GM23338 (cell line): ENCODE measurements around the gene TNF. TPM values are rescaled to one million over a fixed set of nuclear protein-coding genes. Genes with fewer than 3 reads are reported as not detected.

Source experiments
- ATAC-seq: fragments of 200-7000 bp; cut with Tn5 transposase; 3 replicates; pipeline ENCODE4 v1.9.1; 2020
- DNase-seq: peaks from one replicate; pipeline ENCODE4 v3.0.0-alpha.2; 2015; ENCODE audit warnings: low spot score
- H2AFZ ChIP-seq: fragments of 200-600 bp; sonication (generic); 2 replicates; pipeline ENCODE4 v1.8.0; 2016; ENCODE audit warnings: antibody characterized with exemption, mild to moderate bottlenecking, moderate library complexity
- H3F3A ChIP-seq: fragments of 200-600 bp; sonication (generic); replicated peaks from 2 replicates; pipeline ENCODE4 v1.8.0; 2017; ENCODE audit warnings: antibody characterized with exemption, mixed run types, low read depth
- H3K27ac ChIP-seq: fragments of 200-600 bp; sonication (generic); 2 replicates; pipeline ENCODE4 v1.6.1; 2016; ENCODE audit warnings: low read depth
- H3K27me3 ChIP-seq: fragments of 200-600 bp; sonication (generic); 2 replicates; pipeline ENCODE4 v1.8.0; 2016; ENCODE audit warnings: mild to moderate bottlenecking, mixed run types, moderate library complexity; ENCODE audit not compliant: insufficient read depth
- H3K36me3 ChIP-seq: fragments of 200-600 bp; sonication (generic); 2 replicates; pipeline ENCODE4 v1.8.0; 2016; ENCODE audit warnings: mild to moderate bottlenecking; ENCODE audit not compliant: insufficient read depth
- H3K4me1 ChIP-seq: fragments of 200-600 bp; sonication (generic); 2 replicates; pipeline ENCODE4 v1.8.0; 2016; ENCODE audit warnings: mild to moderate bottlenecking, moderate library complexity; ENCODE audit not compliant: insufficient read depth
- H3K4me2 ChIP-seq: fragments of 200-600 bp; sonication (generic); 2 replicates; pipeline ENCODE4 v1.7.1; 2017; ENCODE audit warnings: mixed run types
- H3K4me3 ChIP-seq: fragments of 200-600 bp; sonication (generic); 2 replicates; pipeline ENCODE4 v1.6.1; 2016; ENCODE audit warnings: mixed run types
- H3K79me2 ChIP-seq: fragments of 200-600 bp; sonication (generic); replicated peaks from 2 replicates; pipeline ENCODE4 v1.8.0; 2017; ENCODE audit warnings: mild to moderate bottlenecking; ENCODE audit not compliant: insufficient read depth
- H3K9me2 ChIP-seq: fragments of 200-600 bp; sonication (generic); 2 replicates; pipeline ENCODE4 v1.8.0; 2017; ENCODE audit not compliant: insufficient read depth
- H4K20me1 ChIP-seq: fragments of 200-600 bp; sonication (generic); replicated peaks from 2 replicates; pipeline ENCODE4 v1.8.0; 2017; ENCODE audit warnings: mild to moderate bottlenecking; ENCODE audit not compliant: insufficient read depth
- H3K27ac Mint-ChIP-seq: 2 replicates; pipeline ENCODE4 v1.8.0; 2020; ENCODE audit warnings: inconsistent platforms, mild to moderate bottlenecking, moderate library complexity, mixed read lengths
- H3K27me3 Mint-ChIP-seq: 3 replicates; pipeline ENCODE4 v1.8.0; 2022; ENCODE audit warnings: low read depth, mild to moderate bottlenecking, moderate library complexity, mixed read lengths, inconsistent platforms; ENCODE audit not compliant: insufficient read depth, poor library complexity
- H3K36me3 Mint-ChIP-seq: 3 replicates; pipeline ENCODE4 v1.8.0; 2021; ENCODE audit warnings: low read depth, mild to moderate bottlenecking, inconsistent platforms, moderate library complexity, mixed read lengths
- H3K4me1 Mint-ChIP-seq: 3 replicates; pipeline ENCODE4 v1.8.0; 2020; ENCODE audit warnings: mild to moderate bottlenecking, inconsistent platforms, mixed read lengths
- H3K4me3 Mint-ChIP-seq: 3 replicates; pipeline ENCODE4 v1.8.0; 2021; ENCODE audit warnings: moderate library complexity, mild to moderate bottlenecking, inconsistent platforms, mixed read lengths
- H3K9me3 Mint-ChIP-seq: 3 replicates; pipeline ENCODE4 v1.8.0; 2020; ENCODE audit warnings: moderate library complexity, mild to moderate bottlenecking, inconsistent platforms, mixed read lengths
- CREB1 ChIP-seq: fragments of 250-450 bp; sonication (Bioruptor Pico); IDR thresholded peaks from 2 replicates; pipeline ENCODE4 v1.5.0; 2020; ENCODE audit warnings: low read depth, mild to moderate bottlenecking, moderate library complexity
- CTCF ChIP-seq, 2 experiments: fragments of 200-600 bp in 1 of 2; sonication (generic) in 1 of 2; conservative IDR thresholded peaks; 2 replicates each; pipeline versions ENCODE4 v1.5.1 to v1.6.1; 2016 to 2017; ENCODE audit warnings: antibody characterized with exemption in 2 of 2, low read depth in 2 of 2, mild to moderate bottlenecking in 2 of 2, moderate library complexity in 1 of 2
- ETS1 ChIP-seq: IDR thresholded peaks from 2 replicates; pipeline ENCODE4 v1.6.1; 2016; ENCODE audit warnings: antibody characterized with exemption
- EZH2 ChIP-seq: fragments of 200-600 bp; sonication (generic); IDR thresholded peaks from one replicate; pipeline ENCODE4 v1.8.0; 2017; ENCODE audit warnings: antibody characterized with exemption, mild to moderate bottlenecking, low read depth; ENCODE audit not compliant: unreplicated experiment
- EZH2phosphoT487 ChIP-seq: fragments of 200-600 bp; sonication (generic); IDR thresholded peaks from one replicate; pipeline ENCODE4 v1.8.1; 2018; ENCODE audit warnings: antibody characterized with exemption; ENCODE audit not compliant: unreplicated experiment
- JUNB ChIP-seq: IDR thresholded peaks from one replicate; pipeline ENCODE4 v1.6.1; 2016; ENCODE audit warnings: antibody characterized with exemption; ENCODE audit not compliant: unreplicated experiment
- NANOG ChIP-seq: IDR thresholded peaks from 2 replicates; pipeline ENCODE4 v1.6.1; 2016; ENCODE audit warnings: antibody characterized with exemption, borderline replicate concordance
- POLR2AphosphoS5 ChIP-seq: IDR thresholded peaks from 2 replicates; pipeline ENCODE4 v1.6.1; 2016; ENCODE audit warnings: antibody characterized with exemption, low read depth
- REST ChIP-seq: IDR thresholded peaks from one replicate; pipeline ENCODE4 v1.6.1; 2018; ENCODE audit warnings: antibody characterized with exemption; ENCODE audit not compliant: unreplicated experiment
- STAT1 ChIP-seq: IDR thresholded peaks from one replicate; pipeline ENCODE4 v1.6.1; 2016; ENCODE audit warnings: antibody characterized with exemption; ENCODE audit not compliant: unreplicated experiment
- ZNF114 ChIP-seq: fragments of 250-450 bp; sonication (Bioruptor Pico); IDR thresholded peaks from 2 replicates; pipeline ENCODE4 v1.5.0; 2020; ENCODE audit warnings: mild to moderate bottlenecking, moderate library complexity
- ZNF331 ChIP-seq: fragments of 250-450 bp; sonication (Bioruptor Pico); IDR thresholded peaks from 2 replicates; pipeline ENCODE4 v1.5.0; 2020; ENCODE audit warnings: low read depth, mild to moderate bottlenecking, moderate library complexity
- polyA plus RNA-seq: library from polyadenylated mRNA; unstranded; fragments of >200 nt; fragmentation: Nextera tagmentation; extraction: Ambion mirVana; gene quantifications from 2 replicates; pipeline ENCODE4 v1.2.1, GENCODE V29; 2016
- total RNA-seq: library from RNA; depleted of rRNA; stranded (reverse); fragments of >200 nt; shearing (Covaris generic); gene quantifications from 2 replicates; pipeline ENCODE4 v1.2.3, GENCODE V29; 2014

The TNF gene
- total and polyA plus RNA-seq, 2 experiments from 2014 or later: 0.11 TPM; not detected in 1

GRCh38 chr6:31587791-31588777 lies 12.7 kb downstream of the TNF start (continued):
- no peak for TF ChIP-seq REST
- TF ChIP-seq NANOG: no peak
- no peak for TF ChIP-seq CREB1 (CRISPR knock-in tag)
- TF ChIP-seq STAT1: no peak
- TF ChIP-seq POLR2AphosphoS5: no peak
- no peak for TF ChIP-seq JUNB
- TF ChIP-seq EZH2phosphoT487: no peak
- TF ChIP-seq CTCF (conservative IDR thresholded peaks at IDR 0.05; ENCODE audit: low read depth in 2 of 2): no peak
- no peak for TF ChIP-seq ZNF331 (CRISPR knock-in tag)
- TF ChIP-seq EZH2: no peak

GRCh38 chr6:31588871-31589650 lies 13.7 kb downstream of the TNF start:
- Histone ChIP-seq H2AFZ (peak overlapping the region; percentile 43; the same call in 1 of the 2 replicates), H3K4me3 (no peak overlapping the region), H3K27me3 (no peaks in the 10 kb centered on the region), H4K20me1 (no peaks in the 10 kb centered on the region), H3F3A (no peaks in the 10 kb centered on the region), H3K9me2 (no peaks in the 10 kb centered on the region), H3K27ac (no peak overlapping the region), H3K4me1 (no peaks in the 10 kb centered on the region), H3K79me2 (no peaks in the 10 kb centered on the region), H3K36me3 (no peaks in the 10 kb centered on the region), H3K4me2 (no peak overlapping the region)
- ATAC-seq: no peak
- H3K36me3 Mint-ChIP-seq: no peaks in the 10 kb centered on the region; the same call in 2 of the 3 replicates
- peaks cover 10% of the 10 kb centered on the region for H3K27me3 Mint-ChIP-seq
- peaks cover 6% of the 10 kb centered on the region; the same call in 2 of the 3 replicates for H3K4me1 Mint-ChIP-seq
- no peak for DNase-seq
- no peak overlapping the region for H3K4me3 Mint-ChIP-seq
- H3K27ac Mint-ChIP-seq: no peak overlapping the region
- H3K9me3 Mint-ChIP-seq: no peaks in the 10 kb centered on the region
- no peak for TF ChIP-seq POLR2AphosphoS5
- no peak for TF ChIP-seq ZNF114
- TF ChIP-seq ETS1: no peak
- no peak for TF ChIP-seq NANOG
- TF ChIP-seq CTCF (conservative IDR thresholded peaks at IDR 0.05; ENCODE audit: low read depth in 2 of 2): no peak
